ENCODE data around the gene NXPH2. TPM values are rescaled to one million over a fixed set of nuclear protein-coding genes. Genes with fewer than 3 reads are reported as not detected.

Gene NXPH2
- total RNA-seq, 1 donor: not detected

DNA sequence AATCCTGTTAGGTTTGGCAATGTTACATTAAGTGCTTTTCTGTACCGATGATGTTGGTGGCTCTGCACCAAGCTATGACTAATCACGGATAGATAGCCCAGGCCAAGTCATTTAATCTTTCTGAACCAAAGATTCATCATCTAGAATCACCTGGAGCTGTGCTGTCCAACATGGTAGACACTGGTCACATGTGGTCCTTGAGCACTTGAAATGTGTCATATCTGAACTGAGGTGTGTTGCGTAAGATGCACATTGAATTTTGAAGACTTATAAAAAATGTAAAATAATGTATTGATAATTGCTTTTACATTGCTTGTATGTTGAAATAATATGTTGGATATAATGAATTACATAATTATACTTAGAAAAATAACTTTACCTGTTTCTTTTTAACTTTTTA is 39.8 kb upstream of the NXPH2 start:
- no peaks in the 10 kb centered on the region for H3K4me1 ChIP-seq (ENCODE audit: insufficient read depth, low read length)
- H3K27me3 ChIP-seq (ENCODE audit: insufficient read depth, low read length): no peaks in the 10 kb centered on the region
- no peaks in the 10 kb centered on the region for H3K79me2 ChIP-seq (ENCODE audit: insufficient read depth, low read length)
- no peak overlapping the region for H3K27ac ChIP-seq (ENCODE audit: low read depth, low read length)
- no peaks in the 10 kb centered on the region for H3K36me3 ChIP-seq (ENCODE audit: insufficient read depth, low read length)
- no peaks in the 10 kb centered on the region for H4K20me1 ChIP-seq (ENCODE audit: insufficient read depth, low read length)
- no peak for DNase-seq (ENCODE audit: insufficient read length, low spot score, missing footprints)
- H2AFZ ChIP-seq (ENCODE audit: low read length): no peak overlapping the region
- no peak overlapping the region for H3K4me3 ChIP-seq (ENCODE audit: insufficient read depth, low read length)
- TF ChIP-seq, protein P1, sequence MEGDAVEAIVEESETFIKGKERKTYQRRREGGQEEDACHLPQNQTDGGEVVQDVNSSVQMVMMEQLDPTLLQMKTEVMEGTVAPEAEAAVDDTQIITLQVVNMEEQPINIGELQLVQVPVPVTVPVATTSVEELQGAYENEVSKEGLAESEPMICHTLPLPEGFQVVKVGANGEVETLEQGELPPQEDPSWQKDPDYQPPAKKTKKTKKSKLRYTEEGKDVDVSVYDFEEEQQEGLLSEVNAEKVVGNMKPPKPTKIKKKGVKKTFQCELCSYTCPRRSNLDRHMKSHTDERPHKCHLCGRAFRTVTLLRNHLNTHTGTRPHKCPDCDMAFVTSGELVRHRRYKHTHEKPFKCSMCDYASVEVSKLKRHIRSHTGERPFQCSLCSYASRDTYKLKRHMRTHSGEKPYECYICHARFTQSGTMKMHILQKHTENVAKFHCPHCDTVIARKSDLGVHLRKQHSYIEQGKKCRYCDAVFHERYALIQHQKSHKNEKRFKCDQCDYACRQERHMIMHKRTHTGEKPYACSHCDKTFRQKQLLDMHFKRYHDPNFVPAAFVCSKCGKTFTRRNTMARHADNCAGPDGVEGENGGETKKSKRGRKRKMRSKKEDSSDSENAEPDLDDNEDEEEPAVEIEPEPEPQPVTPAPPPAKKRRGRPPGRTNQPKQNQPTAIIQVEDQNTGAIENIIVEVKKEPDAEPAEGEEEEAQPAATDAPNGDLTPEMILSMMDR (IDR thresholded peaks at IDR 0.05; ENCODE audit: extremely low read depth, low read depth, low read length): no peak
- H3K4me2 ChIP-seq (ENCODE audit: insufficient read depth, low read length): no peak overlapping the region
- no peaks in the 10 kb centered on the region for H3K9me3 ChIP-seq (ENCODE audit: low read depth, low read length)

DNA sequence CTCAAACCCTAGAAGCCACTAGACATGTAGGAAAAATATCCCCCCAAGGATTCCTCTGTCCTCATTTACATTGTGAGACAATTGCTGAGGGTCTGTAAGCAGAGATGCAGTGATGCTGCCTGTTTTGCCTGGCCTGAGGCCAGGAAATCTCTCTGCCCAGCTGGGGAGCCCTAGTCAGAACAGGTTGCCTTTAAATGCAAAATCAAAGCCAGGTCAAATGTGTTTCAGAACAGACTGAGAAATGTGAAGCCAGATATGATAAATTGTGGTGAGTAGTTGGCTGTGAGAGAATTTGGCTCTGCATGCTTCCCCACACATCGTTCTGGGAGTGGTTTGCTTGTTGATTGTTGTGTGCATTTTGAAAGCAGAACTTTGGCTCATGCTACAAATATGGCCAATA is 38.4 kb upstream of the NXPH2 start:
- Histone ChIP-seq H3K36me3 (ENCODE audit: insufficient read depth, low read length) (no peaks in the 10 kb centered on the region), H3K27ac (ENCODE audit: low read depth, low read length) (no peak overlapping the region), H2AFZ (ENCODE audit: low read length) (no peak overlapping the region), H3K79me2 (ENCODE audit: insufficient read depth, low read length) (no peaks in the 10 kb centered on the region), H3K4me1 (ENCODE audit: insufficient read depth, low read length) (no peaks in the 10 kb centered on the region), H3K27me3 (ENCODE audit: insufficient read depth, low read length) (no peaks in the 10 kb centered on the region), H3K4me3 (ENCODE audit: insufficient read depth, low read length) (no peak overlapping the region), H3K4me2 (ENCODE audit: insufficient read depth, low read length) (no peak overlapping the region), H3K9me3 (ENCODE audit: low read depth, low read length) (no peaks in the 10 kb centered on the region), H4K20me1 (ENCODE audit: insufficient read depth, low read length) (no peaks in the 10 kb centered on the region)
- no peak for DNase-seq (ENCODE audit: insufficient read length, low spot score, missing footprints)
- TF ChIP-seq, protein P1 (IDR thresholded peaks at IDR 0.05; ENCODE audit: extremely low read depth, low read depth, low read length): no peak

- H3K27me3 ChIP-seq (ENCODE audit: insufficient read depth, low read length): no peaks in the 10 kb centered on the region
- H3K79me2 ChIP-seq (ENCODE audit: insufficient read depth, low read length): no peaks in the 10 kb centered on the region
- no peak overlapping the region for H3K4me2 ChIP-seq (ENCODE audit: insufficient read depth, low read length)
- no peak overlapping the region for H3K27ac ChIP-seq (ENCODE audit: low read depth, low read length)
- no peak overlapping the region for H3K4me3 ChIP-seq (ENCODE audit: insufficient read depth, low read length)
- no peak for DNase-seq (ENCODE audit: insufficient read length, low spot score, missing footprints)
- TF ChIP-seq, protein P1 (IDR thresholded peaks at IDR 0.05; ENCODE audit: extremely low read depth, low read depth, low read length): peak; percentile 18
- no peaks in the 10 kb centered on the region for H3K4me1 ChIP-seq (ENCODE audit: insufficient read depth, low read length)
- no peaks in the 10 kb centered on the region for H3K36me3 ChIP-seq (ENCODE audit: insufficient read depth, low read length)
- H3K9me3 ChIP-seq (ENCODE audit: low read depth, low read length): no peaks in the 10 kb centered on the region
- no peak overlapping the region for H2AFZ ChIP-seq (ENCODE audit: low read length)
- H4K20me1 ChIP-seq (ENCODE audit: insufficient read depth, low read length): no peaks in the 10 kb centered on the region
Observed at GRCh38 chr2:138814123-138814898, 34.1 kb upstream of the NXPH2 start.

DNA sequence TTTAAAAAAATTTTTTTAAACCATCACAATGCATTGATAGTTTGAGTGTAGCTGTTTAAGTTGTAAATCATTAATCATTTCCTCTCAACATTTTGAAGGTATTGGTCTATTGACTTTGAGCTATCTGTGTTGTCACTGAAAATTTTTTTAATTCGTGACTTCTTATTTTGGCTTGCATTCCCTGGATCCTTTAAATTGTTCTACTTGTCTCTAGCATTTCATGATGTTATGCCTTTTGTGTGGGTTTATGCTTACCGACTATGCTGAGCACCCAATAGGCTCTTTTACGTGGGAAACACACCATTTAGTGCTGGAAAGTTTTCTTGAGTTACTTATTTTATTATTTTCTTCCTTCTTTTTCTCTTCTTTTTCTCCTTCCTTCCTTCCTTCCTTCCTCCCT is 31.2 kb upstream of the NXPH2 start:
- H3K4me1 ChIP-seq (ENCODE audit: insufficient read depth, low read length): no peaks in the 10 kb centered on the region
- H3K79me2 ChIP-seq (ENCODE audit: insufficient read depth, low read length): no peaks in the 10 kb centered on the region
- TF ChIP-seq, protein P1 (IDR thresholded peaks at IDR 0.05; ENCODE audit: extremely low read depth, low read depth, low read length): no peak
- no peak overlapping the region for H3K4me3 ChIP-seq (ENCODE audit: insufficient read depth, low read length)
- H3K9me3 ChIP-seq (ENCODE audit: low read depth, low read length): no peaks in the 10 kb centered on the region
- no peak overlapping the region for H2AFZ ChIP-seq (ENCODE audit: low read length)
- no peak overlapping the region for H3K4me2 ChIP-seq (ENCODE audit: insufficient read depth, low read length)
- no peaks in the 10 kb centered on the region for H3K36me3 ChIP-seq (ENCODE audit: insufficient read depth, low read length)
- H4K20me1 ChIP-seq (ENCODE audit: insufficient read depth, low read length): no peaks in the 10 kb centered on the region
- H3K27me3 ChIP-seq (ENCODE audit: insufficient read depth, low read length): no peaks in the 10 kb centered on the region
- no peak overlapping the region for H3K27ac ChIP-seq (ENCODE audit: low read depth, low read length)
- DNase-seq (ENCODE audit: insufficient read length, low spot score, missing footprints): no peak
